Mononuclear cell (primary cell): ENCODE results near the gene ATP8A2. TPM values are rescaled to one million over a fixed set of nuclear protein-coding genes. Genes with fewer than 3 reads are reported as not detected.

ENCODE experiments used
- H3K27me3 ChIP-seq: 2 replicates; pipeline ENCODE4 v1.6.0; 2011; ENCODE audit warnings: low read length, control low read depth; ENCODE audit not compliant: insufficient read depth
- H3K4me1 ChIP-seq: 2 replicates; pipeline ENCODE4 v1.5.1; 2011; ENCODE audit warnings: mild to moderate bottlenecking, low read length, control low read depth; ENCODE audit not compliant: insufficient read depth
- H3K4me3 ChIP-seq: 2 replicates; pipeline ENCODE4 v1.5.1; 2011; ENCODE audit warnings: mild to moderate bottlenecking, low read length, moderate library complexity
- H3K9me3 ChIP-seq: 2 replicates; pipeline ENCODE4 v1.5.1; 2011; ENCODE audit warnings: low read depth, mild to moderate bottlenecking, control low read depth, low read length
- total RNA-seq: library from RNA; depleted of rRNA; stranded (reverse); fragments of >200 nt; gene quantifications from one replicate; pipeline ENCODE4 v1.2.3, GENCODE V29; 2012

The ATP8A2 gene
- total RNA-seq, 1 donor, result 0.21 TPM

DNA sequence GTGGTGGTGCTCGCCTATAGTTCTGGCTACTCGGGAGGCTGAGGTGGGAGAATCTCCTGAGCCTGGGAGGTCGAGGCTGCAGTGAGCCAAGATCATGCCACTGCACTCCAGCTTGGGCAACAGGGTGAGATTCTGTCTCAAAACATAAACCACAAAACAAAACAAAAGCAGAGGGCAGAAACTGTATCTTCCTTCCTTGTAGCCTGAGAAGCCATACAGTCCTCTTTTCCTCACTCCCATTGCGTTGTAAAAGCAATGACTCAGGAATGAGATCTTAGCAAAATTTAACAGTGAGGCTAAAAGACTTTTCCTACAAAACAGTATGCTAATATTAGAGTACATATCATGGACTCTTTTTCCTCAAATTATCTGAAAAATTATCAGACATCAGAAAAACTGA is 549.2 kb downstream of the ATP8A2 start:
- Histone ChIP-seq H3K9me3 (no peaks in the 10 kb centered on the region), H3K27me3 (no peaks in the 10 kb centered on the region), H3K4me1 (no peaks in the 10 kb centered on the region), H3K4me3 (no peak overlapping the region)

DNA sequence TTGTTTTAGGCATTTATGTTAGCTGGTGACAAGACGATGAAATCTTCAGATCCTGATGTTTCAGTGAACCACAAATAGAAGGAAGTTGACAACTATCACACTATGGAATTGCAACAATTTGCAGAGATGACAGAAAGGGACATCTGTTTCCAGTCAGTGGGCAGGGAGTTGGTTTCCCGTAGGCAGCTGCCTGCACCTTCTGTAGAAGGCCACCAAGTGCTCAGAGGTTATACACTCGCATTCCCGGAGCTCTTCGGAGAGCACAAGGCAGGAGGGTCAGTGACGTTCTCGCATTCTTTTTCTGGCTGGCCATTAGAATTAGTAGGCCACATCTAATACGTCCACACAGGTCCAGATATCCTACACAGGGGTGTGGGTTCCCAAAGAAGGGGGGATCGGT is 550.6 kb downstream of the ATP8A2 start:
- Histone ChIP-seq H3K27me3 (no peaks in the 10 kb centered on the region), H3K4me3 (no peak overlapping the region), H3K9me3 (no peaks in the 10 kb centered on the region), H3K4me1 (no peaks in the 10 kb centered on the region)

- no peak overlapping the region for H3K4me3 ChIP-seq
- H3K4me1 ChIP-seq, result no peaks in the 10 kb centered on the region
- H3K9me3 ChIP-seq, result no peaks in the 10 kb centered on the region
- no peaks in the 10 kb centered on the region for H3K27me3 ChIP-seq
Measured at GRCh38 chr13:25923217-25924085, 551.7 kb downstream of the ATP8A2 start.

DNA sequence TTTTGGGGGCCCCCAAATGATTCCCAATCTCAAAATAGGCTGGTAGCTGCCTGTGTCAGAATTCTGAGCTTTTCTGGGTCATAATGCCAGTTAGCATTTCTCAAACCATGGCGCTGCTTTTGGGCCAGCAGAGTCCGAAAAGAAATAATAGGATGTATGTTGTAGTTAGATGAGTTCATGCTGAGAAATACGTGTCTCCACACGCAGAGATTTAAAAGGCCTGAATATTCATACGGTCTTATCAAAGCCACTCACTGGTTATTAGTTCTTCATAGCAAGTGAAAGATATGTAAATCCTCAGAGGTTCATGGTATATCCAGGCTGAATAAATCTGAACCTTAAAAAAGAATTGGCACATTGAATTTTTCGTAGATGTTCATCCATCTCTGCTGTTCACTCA is 555.6 kb downstream of the ATP8A2 start:
- Histone ChIP-seq H3K27me3 (no peaks in the 10 kb centered on the region), H3K4me1 (no peaks in the 10 kb centered on the region)

DNA sequence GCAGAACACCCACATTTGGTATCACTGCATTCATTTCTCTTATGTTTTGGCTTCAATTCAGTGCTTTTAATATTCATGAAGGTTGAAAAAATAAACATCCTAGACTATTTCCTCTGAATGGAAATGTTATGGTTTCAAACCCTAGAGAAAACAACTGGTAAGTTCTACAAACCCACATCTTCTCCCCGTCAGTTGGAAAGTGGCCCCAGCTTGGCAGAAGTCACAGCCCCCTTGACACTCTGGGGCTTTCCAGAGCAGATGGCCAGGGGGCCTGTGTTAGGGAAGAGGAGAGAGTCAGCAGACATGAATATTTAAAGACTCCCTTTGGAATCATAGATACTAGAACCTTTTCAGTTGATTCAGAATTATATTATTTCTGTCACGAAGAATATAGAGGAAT is 556.2 kb downstream of the ATP8A2 start:
- no peaks in the 10 kb centered on the region for H3K9me3 ChIP-seq
- H3K4me3 ChIP-seq, result no peak overlapping the region
- H3K27me3 ChIP-seq, result no peaks in the 10 kb centered on the region
- H3K4me1 ChIP-seq, result no peaks in the 10 kb centered on the region

More for the DNA sequence above, 555.6 kb downstream of the ATP8A2 start:
- Histone ChIP-seq H3K9me3 (no peaks in the 10 kb centered on the region), H3K4me3 (no peak overlapping the region)

DNA sequence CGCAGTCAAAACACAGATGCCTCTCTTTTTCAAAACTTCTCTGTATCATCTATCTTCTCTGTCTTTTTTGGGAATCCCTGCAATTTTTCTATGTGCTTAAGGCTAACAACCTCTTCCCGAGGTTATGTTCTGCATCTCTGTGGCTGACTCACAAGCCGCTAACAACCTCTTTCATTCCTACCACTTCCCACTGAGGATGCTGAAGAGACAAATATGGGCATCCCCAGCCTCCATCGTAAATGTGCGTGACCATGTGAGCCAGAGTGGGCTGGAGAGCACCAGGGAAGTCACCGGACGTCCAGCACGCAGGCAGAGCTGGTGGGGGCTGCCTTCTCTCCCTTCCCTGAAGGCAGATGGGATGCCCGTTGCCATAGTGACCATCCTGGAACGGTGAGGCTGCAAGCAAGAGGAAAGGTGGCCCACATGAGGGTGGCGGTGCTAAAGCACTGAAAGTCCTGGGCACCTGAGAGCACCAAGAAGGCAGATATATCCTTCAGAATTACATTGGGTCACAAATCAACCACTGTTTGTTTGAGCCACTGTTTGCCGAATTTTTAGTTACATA is 557.2 kb downstream of the ATP8A2 start:
- no peak overlapping the region for H3K4me3 ChIP-seq
- H3K27me3 ChIP-seq, result no peaks in the 10 kb centered on the region
- no peaks in the 10 kb centered on the region for H3K4me1 ChIP-seq
- H3K9me3 ChIP-seq, result no peaks in the 10 kb centered on the region

DNA sequence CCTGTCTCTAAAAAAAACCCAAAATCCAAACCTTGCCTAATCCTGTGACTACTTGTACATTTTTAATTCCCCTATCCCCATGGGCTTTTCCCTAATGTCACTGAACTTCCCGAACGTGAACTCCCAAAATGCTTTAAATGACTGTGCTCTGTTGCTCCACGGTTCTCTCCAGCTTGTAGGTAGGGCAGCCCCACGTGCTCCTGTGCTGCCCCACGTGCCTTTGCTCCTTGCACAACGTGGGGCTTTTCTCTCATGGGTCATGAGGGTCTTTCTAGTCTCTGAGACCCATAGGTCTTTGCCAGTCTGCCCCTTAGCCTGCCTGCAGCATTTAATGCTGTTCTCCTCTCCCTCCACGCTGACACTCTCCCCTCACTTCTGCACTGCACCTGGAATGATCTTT is 558.0 kb downstream of the ATP8A2 start:
- Histone ChIP-seq H3K27me3 (no peaks in the 10 kb centered on the region), H3K4me3 (no peak overlapping the region), H3K9me3 (no peaks in the 10 kb centered on the region), H3K4me1 (no peaks in the 10 kb centered on the region)

DNA sequence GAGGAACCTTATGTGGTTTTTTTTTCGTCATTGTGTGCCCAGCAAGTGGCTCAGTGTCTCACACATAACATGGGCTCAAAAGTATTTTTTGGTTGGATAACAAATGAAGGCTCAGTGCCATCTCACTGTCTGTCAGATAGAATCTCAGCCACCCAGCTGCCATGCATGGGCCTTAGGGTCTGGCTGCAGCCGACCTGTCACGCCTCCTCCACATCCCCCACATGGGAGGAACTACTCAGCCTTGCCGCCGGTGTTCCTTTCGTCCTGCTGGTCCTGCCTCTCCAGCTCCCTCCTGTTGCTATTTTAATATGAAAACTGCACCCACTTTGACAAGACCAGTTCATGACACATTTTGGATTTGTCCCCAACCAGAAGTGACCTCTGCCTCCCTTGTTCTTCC is 558.9 kb downstream of the ATP8A2 start:
- Histone ChIP-seq H3K4me1 (no peaks in the 10 kb centered on the region), H3K4me3 (no peak overlapping the region), H3K9me3 (no peaks in the 10 kb centered on the region), H3K27me3 (no peaks in the 10 kb centered on the region)

DNA sequence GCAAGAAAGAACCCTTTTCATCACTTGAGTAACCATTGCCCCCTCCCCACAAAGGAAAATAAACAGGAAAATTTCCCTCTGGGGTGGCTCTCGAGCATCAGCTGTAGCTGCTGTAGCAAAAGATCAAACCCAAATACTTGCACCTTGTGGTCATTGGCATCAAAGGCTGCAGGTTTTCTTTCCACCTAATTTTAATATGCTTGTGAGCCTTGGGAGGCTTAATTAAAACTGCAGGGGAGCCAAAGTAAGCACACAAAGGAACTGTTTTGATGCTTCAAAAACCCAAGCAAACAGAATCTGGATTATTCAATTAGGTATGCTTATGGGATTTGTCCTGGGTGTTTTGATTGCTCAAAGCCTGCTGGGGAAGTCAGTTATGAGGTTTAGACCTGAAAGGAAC is 560.6 kb downstream of the ATP8A2 start:
- Histone ChIP-seq H3K4me3 (no peak overlapping the region), H3K27me3 (no peaks in the 10 kb centered on the region), H3K9me3 (no peaks in the 10 kb centered on the region), H3K4me1 (no peaks in the 10 kb centered on the region)

- Histone ChIP-seq H3K9me3 (no peaks in the 10 kb centered on the region), H3K27me3 (no peaks in the 10 kb centered on the region), H3K4me3 (no peak overlapping the region), H3K4me1 (no peaks in the 10 kb centered on the region)
Measured at GRCh38 chr13:25933520-25933919, 561.7 kb downstream of the ATP8A2 start.

DNA sequence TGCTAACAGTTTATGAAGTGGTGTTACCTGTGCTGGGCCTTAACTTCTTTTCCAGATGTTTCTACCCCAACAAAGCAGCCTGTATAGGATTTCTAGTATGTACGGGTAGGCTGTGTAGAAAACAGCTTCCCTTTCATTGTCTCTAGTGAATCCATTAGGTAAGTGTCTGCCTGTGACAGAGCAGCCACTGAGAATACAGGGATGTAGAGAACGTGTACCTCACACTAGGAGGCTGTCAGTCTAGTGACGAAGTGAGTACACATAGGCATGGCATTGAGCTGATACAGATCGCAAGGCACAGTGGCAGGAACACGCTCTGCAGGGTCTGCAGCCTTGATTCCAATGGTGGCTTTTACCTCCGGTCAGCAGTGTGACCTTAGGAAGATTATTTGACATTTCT is 562.4 kb downstream of the ATP8A2 start:
- no peak overlapping the region for H3K4me3 ChIP-seq
- H3K9me3 ChIP-seq, result no peaks in the 10 kb centered on the region
- no peaks in the 10 kb centered on the region for H3K27me3 ChIP-seq
- no peaks in the 10 kb centered on the region for H3K4me1 ChIP-seq

GRCh38 chr13:25939961-25940687 is 568.4 kb downstream of the ATP8A2 start:
- H3K4me1 ChIP-seq, result no peaks in the 10 kb centered on the region
- no peak overlapping the region for H3K4me3 ChIP-seq
- H3K9me3 ChIP-seq, result no peaks in the 10 kb centered on the region
- no peaks in the 10 kb centered on the region for H3K27me3 ChIP-seq

- H3K9me3 ChIP-seq, result no peaks in the 10 kb centered on the region
- H3K4me1 ChIP-seq, result no peaks in the 10 kb centered on the region
- no peaks in the 10 kb centered on the region for H3K27me3 ChIP-seq
- H3K4me3 ChIP-seq, result no peak overlapping the region
Measured at GRCh38 chr13:25943081-25943480, 571.3 kb downstream of the ATP8A2 start.

- H3K4me3 ChIP-seq, result no peak overlapping the region
- no peaks in the 10 kb centered on the region for H3K27me3 ChIP-seq
- H3K4me1 ChIP-seq, result no peaks in the 10 kb centered on the region
- no peaks in the 10 kb centered on the region for H3K9me3 ChIP-seq
Measured at GRCh38 chr13:25943658-25944057, 571.9 kb downstream of the ATP8A2 start.

DNA sequence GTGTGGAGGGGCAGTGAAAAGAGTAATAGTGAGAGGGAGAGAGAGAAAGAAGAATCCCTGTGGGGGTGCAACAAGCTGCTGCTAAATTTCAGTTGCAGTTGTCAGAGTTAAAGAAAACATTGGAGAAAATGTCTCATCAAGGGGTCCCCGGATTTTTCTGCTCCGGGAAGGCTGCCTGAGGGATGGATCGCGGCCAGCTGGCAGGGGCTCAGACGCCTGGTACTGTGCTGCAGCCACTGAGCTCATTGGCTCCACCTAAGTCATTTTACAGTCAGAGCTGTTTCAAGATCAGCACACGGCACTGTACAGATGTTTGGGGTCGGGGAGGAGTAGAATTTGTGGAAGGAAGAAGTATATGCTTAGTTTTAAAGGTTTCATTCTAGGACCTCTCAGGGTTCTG is 573.8 kb downstream of the ATP8A2 start:
- Histone ChIP-seq H3K4me1 (no peaks in the 10 kb centered on the region), H3K27me3 (no peaks in the 10 kb centered on the region), H3K4me3 (no peak overlapping the region), H3K9me3 (no peaks in the 10 kb centered on the region)
